ENCODE results near the gene NDC1.

- TF ChIP-seq CTCF (IDR thresholded peaks at IDR 0.05 in 8 of 11, conservative IDR thresholded peaks at IDR 0.05 in 3 of 11) (no peak), POLR2A (IDR thresholded peaks at IDR 0.05) (no peak), POLR2AphosphoS5 (IDR thresholded peaks at IDR 0.05) (no peak)
These were observed 112.0 kb downstream of the NDC1 start for GRCh38 chr1:53726009-53726600.

All from spleen (tissue), 7 donors.